DMS53 treated with DMSO at 0.1 percent for 48 hours (cell line): ENCODE results near the gene SIPA1L3.
"Not testable (repeated sequence)": the region's sequence is repeated elsewhere in the genome, so short reads cannot be mapped to it uniquely, and the experiment has no call there.

Experiments used
- DNase-seq: peaks from one replicate; lab custom pipeline; 2025; ENCODE audit not compliant: unreplicated experiment; lab: John Stamatoyannopoulos, UW

Gene SIPA1L3

GRCh38 chr19:38017401-38018151 is 110.6 kb downstream of the SIPA1L3 start:
- DNase-seq, result no peak

DNA sequence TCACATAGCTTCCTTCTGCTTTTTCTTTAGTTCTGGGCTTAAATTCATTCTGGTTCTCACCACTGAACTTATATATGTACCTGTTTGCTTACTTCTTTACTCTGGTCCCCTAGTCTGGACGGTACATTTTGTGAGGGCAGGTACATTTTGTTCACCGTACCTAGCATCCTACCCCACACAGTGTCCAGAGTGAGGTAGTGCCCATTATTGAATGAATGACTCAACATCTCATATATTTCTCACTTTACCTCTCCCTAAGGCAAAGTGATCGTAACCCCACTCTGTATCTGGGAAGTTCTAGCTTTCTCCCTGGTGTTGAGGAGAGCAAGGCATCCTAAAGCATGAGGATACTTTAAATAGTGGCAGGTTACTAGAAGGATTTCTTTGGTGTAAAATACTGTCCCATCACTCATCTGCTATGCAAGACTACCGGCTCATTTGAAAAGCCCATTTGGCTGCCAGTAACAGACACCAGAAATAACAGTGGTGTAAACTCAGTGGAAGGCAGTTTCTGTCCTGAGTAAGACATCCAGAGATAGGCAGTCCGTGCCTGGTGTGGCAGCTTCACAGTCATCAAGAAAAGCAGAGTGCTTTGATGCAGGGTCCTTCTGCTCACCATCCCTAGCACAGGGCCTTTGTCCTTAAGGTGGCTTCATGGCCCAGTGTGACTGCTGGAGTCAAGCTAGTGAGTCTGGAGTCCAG is 111.8 kb downstream of the SIPA1L3 start:
- DNase-seq, result no peak

DNA sequence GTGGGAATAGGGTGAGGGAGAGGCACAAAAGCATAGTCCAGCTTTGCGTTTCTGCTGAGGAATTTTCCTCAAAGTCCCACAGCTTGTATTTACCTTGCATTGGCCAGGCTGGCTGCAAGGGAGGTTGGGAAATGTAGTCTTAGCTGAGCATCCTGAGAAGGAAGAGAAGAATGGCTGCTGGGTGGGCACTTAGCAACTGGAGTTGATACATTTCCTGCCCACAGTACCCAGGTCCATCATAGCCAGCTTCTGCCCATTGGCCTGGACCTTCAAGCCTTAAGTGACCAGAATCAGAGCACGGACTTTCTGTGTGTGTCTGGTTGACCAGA is 112.4 kb downstream of the SIPA1L3 start:
- no peak for DNase-seq

DNA sequence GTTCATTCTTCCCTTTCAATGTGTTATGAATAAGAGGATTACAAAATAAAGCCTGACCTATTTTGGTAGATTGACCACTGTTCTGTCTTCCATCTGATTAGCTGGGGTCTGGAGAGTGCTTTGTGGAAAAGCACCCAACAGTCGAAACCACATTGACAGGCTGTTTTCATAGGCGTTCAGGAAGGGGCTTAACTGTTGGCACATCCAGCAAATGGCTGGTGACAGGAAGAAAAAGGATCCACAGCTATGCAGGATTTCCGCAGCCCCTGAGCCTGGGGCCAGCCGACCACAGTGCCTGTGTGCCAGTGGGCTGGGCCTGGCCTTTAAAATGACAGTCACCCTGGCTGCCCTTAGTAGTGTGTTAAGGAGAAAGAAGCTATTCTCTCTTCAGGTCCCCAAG is 113.3 kb downstream of the SIPA1L3 start:
- DNase-seq, result no peak

- no peak for DNase-seq
Observed at GRCh38 chr19:38021352-38021751, 114.3 kb downstream of the SIPA1L3 start.

- no peak for DNase-seq
Observed at GRCh38 chr19:38022791-38023670, 116.0 kb downstream of the SIPA1L3 start.

DNA sequence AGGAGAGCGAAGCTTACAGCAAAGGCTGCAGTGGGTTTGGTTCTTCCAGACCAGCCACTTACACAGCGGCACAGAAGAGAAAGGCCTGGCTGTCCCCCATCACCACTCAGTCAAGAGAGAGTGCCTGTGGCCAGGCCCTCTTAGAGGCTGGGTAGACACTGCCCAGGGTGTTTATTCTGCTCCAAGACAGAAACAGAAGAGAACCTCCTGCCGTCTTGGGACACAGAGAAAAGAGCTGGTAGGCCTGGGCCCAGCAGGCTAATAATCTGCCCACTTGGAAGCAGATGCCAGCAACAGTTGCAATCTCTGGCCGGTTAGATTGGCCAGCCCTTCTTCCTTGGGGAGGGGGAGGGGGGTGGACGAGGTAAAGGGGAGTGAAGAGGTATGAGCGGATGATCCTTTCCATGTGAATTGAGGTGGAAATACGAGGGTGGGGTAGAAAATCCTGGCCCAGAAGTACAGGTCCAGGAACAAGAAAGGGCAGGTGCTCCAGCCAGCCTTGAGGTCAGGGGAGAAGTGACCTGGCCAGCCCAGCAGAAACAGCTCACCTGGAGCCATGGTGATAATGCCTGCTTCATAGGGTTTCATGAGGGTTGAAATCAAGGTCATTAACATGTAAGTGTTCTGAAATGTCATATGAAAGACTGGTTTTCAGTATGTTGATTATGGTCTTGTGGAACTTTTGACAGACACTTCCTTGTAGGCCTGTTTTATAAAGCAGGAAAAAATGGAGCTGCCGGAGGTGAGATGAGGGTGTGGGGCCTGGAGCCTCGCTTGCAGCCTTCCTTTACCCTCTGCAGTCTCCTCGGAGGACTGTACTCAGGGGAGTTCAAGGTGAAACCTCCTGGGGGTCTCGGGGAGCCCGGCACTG is 116.9 kb downstream of the SIPA1L3 start:
- DNase-seq, result no peak

DNA sequence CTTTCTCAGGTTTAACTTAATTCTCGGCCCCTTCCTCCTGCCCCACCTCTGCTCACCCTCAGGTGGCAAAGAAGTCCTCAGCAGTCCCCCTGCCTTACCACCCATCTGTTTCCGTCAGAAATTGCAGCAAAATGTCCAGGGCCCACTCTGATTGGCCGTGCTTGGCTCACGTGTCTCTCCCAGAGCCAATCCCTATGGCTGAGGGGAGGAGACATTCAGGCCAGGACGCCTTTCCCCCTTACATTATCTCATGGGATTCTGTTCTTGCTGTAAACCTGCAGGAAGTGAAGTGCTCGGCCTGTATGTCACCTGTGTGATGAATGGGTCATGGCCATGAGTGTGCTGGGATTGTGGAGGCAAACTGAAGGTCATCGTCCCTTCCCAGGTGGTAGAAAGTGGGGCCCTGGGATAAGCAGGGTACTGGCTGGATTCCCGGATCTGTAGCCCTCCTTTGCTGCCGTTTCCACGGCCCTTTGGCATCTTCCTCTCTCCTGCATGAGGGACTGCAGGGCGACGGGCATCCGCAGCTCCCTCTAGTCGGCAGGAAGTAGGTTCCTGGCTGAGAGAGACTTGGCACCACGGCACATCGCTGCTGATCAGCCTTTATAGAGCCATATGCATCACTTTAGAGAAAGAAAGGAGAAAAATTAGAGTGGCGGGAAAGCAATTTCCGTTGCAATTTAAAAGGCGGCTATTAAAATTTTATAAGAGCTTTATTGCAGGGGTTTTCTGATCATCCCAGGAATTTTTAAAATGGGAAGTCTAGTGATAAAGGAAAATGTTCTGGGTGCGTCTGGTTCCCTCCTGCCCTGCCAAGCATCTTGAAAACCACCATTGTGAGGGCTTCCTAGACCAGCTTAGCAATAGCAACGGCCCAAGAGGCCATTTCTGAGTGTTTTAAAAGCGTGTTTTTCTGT is 118.2 kb downstream of the SIPA1L3 start:
- DNase-seq, result no peak

GRCh38 chr19:38025909-38026307 is 118.9 kb downstream of the SIPA1L3 start:
- DNase-seq, result no peak

- DNase-seq, result no peak
Observed at GRCh38 chr19:38028913-38029510, 122.0 kb downstream of the SIPA1L3 start.

DNA sequence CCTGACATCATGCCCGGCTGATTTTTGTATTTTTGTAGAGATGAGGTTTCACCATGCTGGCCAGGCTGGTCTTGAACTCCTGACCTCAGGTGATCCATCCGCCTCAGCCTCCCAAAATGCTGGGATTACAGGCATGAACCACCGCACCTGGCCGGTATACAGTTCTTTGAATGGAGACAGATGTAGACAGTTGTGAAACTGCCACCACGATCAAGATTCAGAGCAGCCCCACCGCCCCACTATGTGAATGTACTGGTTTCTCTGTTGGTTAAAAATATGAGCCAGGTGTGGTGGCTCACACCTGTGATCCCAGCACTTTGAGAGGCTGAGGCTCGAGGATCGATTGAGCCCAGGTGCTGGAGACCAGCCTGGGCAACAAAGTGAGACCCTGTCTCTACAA is 123.0 kb downstream of the SIPA1L3 start:
- not testable (repeated sequence) for DNase-seq

DNA sequence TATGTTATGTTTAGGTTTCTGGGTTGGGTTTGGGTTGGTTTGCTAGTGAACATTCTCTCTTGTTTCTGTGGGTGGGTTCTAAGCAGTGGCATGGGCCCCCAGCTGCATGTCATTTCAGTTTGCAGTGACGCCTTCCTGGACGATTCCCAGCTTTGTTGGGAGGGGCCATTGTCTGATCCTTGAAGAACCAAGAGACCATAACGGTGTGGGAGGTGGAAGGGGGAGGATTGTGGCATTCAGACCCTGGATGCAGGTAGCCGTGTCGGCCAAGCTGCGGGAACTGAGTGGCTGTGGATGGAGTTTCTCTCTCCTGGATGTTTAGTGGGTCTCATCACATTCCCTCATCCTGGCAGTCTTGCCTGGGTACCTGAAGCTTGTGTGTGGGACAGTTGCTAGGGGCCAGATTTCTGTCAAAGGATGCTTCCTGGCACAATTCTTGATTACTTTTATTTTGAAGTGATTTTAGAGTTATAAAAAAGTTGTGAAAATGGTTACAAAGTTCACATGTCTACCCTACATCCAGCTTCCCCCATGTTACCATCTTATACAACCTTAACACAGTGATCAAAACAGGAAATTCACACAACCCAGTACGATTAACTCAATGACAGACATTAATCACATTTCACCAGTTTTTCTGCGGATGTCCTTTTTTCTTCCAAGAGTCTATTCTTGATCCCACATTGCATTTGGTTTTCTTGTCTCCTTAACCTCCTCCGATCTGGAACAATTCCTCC is 123.8 kb downstream of the SIPA1L3 start:
- no peak for DNase-seq

DNA sequence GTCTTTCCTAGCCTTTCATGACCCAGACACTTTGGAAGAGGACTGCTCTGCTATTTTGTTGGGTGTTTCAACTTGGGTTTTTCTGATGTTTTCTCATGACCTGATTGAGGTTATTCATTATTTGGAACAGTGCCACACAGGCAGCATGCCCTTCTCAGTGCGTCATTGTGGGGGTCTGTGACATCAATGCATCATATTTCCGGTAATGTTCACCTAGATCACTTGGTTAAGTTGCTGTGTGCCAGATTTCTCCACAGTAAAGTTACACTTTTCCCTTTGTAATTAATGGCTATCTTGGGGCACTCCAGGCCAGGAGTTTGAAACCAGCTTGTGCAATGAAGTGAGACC is 124.4 kb downstream of the SIPA1L3 start:
- no peak for DNase-seq

- no peak for DNase-seq
Observed at GRCh38 chr19:38032151-38032550, 125.1 kb downstream of the SIPA1L3 start.

- DNase-seq, result no peak
Observed at GRCh38 chr19:38032951-38033350, 125.9 kb downstream of the SIPA1L3 start.

DNA sequence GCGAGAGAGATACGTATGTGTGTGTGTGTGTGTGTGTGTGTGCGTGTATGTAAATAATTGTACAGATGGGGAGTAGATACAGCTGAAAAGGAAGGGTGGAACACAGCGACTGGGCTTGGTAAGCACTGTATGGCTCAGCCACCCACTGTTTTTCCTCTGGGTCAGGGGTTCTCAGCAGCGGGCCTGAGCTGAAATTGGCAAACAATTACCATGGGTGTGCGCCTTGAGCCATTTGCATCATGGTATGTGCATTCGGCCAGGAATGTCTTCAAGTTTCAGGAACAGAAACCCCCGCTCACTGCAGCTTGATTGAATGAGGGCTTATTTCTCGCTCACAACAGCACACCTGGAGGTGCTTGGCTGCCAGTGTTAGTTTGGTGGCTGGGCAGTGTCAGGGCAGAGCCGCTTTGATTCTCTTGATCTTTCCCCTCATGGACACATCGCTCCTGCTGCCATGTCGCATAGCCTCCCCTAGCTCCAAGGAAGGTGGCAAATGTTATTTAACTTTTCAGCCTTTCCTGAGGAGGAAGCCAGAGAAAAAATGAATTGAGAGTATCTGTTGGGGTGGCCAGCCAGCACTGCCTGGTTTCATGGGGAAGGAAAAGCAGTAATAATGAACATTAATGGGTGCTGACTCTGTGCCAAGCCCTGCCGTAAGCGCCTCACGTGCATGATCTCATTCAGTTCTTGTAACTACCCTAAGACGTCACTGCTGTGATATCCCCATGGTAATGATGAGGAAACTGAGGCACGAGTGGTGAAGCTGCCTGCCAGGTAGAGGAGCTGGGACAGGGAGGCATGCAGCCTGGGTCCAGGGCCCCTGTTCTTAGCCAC is 126.9 kb downstream of the SIPA1L3 start:
- no peak for DNase-seq

DNA sequence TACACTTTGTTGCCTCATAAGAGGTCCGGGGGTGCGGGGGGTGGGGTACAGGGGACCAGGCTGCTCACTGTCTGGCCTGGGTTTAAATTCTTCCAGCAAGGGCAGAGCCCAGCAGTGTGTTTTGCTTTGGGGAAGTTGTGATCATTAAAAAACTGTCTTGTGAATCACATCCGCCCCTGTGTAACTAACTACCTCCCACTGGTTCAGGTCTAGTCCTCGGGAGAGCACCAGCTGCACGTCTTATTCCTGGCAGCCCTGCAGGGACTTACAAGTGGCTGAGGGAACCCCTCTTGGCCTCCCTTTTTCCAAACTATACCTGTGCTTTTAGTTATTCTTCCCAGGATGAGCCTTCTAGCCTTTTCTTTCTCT is 127.5 kb downstream of the SIPA1L3 start:
- no peak for DNase-seq
